Thoracic aorta (tissue), 2 donors: ENCODE results near the gene ITGA3. TPM values are rescaled to one million over a fixed set of nuclear protein-coding genes. Genes with fewer than 3 reads are reported as not detected.

Experiments used
- ATAC-seq: fragments of 150-250 bp; one replicate; pipeline ENCODE4 v1.8.0; 2017; ENCODE audit warnings: low read depth; ENCODE audit not compliant: insufficient number of reproducible peaks, low FRiP score
- DNase-seq: peaks from one replicate; pipeline ENCODE4 v3.0.0-alpha.2; 2020; ENCODE audit warnings: low spot score
- H3K27ac ChIP-seq, 2 donors: fragments of 200-600 bp; sonication (generic); 1 replicate in 1 of 2; 2 replicates in 1 of 2; pipeline ENCODE4 v1.5.1; 2016; ENCODE audit warnings: mild to moderate bottlenecking in 2 of 2, moderate library complexity in 2 of 2
- H3K27me3 ChIP-seq: fragments of 200-600 bp; sonication (generic); replicated peaks from 2 replicates; pipeline ENCODE4 v1.6.0; 2016; ENCODE audit warnings: mild to moderate bottlenecking; ENCODE audit not compliant: insufficient read depth
- H3K36me3 ChIP-seq: fragments of 200-600 bp; sonication (generic); one replicate; pipeline ENCODE4 v1.5.1; 2016
- H3K4me1 ChIP-seq, 2 donors: fragments of 200-600 bp; sonication (generic); 1 replicate in 1 of 2; 2 replicates in 1 of 2; pipeline versions ENCODE4 v1.5.1 to v1.6.0; 2016; ENCODE audit warnings: low read depth in 2 of 2, mild to moderate bottlenecking in 1 of 2; ENCODE audit not compliant: control insufficient read depth in 1 of 2
- H3K4me3 ChIP-seq: fragments of 200-600 bp; sonication (generic); 2 replicates; pipeline ENCODE4 v1.5.1; 2016; ENCODE audit warnings: mild to moderate bottlenecking
- H3K9me3 ChIP-seq: fragments of 200-600 bp; sonication (generic); 2 replicates; pipeline ENCODE4 v1.5.1; 2016
- total RNA-seq, 2 donors: library from RNA; depleted of rRNA; stranded (reverse); fragments of >200 nt; gene quantifications; one replicate each; pipeline versions ENCODE4 v1.1.0 to v1.2.3, GENCODE V29; 2016
- TF ChIP-seq, protein P1 (sequence below): fragments of 200-600 bp; sonication (generic); IDR thresholded peaks from one replicate; pipeline ENCODE4 v1.5.1; 2019; ENCODE audit warnings: antibody characterized with exemption

ITGA3 gene
- total RNA-seq, 2 donors from 2014 or later = 197 to 260 TPM

DNA sequence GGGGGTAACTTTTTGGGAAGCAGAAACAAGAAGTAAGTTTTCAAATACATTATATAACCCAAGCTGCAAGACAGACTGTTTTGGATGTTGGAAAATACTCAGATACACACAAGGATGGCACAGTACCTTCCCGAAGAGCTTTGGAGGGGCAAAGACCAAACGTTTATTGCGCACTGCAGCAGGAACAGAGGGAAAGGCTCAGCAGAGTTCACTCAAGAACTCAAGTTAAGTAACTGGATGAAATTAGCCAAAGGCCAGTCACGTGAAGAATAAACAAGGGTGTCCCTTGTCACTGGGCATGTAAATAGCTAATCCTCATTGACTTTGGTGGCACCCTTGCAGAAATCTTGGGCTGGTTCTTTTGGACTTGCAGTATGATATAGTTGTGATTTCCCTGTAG, 42.0 kb downstream of the ITGA3 start:
- Histone ChIP-seq H3K4me1 (peaks cover 13 to 53% of the 10 kb centered on the region in 2 donors), H3K4me3 (no peak overlapping the region), H3K9me3 (no peaks in the 10 kb centered on the region), H3K36me3 (peaks cover 22% of the 10 kb centered on the region), H3K27ac (no peak overlapping the region), H3K27me3 (no peaks in the 10 kb centered on the region)
- TF ChIP-seq, protein P1, sequence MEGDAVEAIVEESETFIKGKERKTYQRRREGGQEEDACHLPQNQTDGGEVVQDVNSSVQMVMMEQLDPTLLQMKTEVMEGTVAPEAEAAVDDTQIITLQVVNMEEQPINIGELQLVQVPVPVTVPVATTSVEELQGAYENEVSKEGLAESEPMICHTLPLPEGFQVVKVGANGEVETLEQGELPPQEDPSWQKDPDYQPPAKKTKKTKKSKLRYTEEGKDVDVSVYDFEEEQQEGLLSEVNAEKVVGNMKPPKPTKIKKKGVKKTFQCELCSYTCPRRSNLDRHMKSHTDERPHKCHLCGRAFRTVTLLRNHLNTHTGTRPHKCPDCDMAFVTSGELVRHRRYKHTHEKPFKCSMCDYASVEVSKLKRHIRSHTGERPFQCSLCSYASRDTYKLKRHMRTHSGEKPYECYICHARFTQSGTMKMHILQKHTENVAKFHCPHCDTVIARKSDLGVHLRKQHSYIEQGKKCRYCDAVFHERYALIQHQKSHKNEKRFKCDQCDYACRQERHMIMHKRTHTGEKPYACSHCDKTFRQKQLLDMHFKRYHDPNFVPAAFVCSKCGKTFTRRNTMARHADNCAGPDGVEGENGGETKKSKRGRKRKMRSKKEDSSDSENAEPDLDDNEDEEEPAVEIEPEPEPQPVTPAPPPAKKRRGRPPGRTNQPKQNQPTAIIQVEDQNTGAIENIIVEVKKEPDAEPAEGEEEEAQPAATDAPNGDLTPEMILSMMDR = no peak
- no peak for DNase-seq
- no peak for ATAC-seq

DNA sequence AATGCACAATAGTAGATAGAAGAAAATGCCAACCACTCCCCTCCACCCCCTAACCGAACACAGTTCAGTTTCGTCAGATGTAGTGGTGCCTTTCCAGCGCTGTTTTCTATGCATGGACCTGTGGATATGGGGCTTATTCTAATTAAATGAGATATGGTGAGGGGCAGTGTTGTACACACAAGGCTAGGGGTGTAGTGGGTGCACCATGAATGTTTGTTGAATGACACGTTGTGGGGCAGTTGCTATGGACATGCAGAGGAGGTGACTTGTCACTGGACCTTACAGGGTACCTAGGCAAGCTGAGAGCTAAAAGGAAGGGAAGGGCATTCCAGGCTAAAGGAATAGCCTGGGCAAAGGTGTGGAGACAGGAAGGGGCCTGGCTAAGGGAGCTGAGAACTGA, 42.7 kb downstream of the ITGA3 start:
- no peak overlapping the region for H3K27ac ChIP-seq
- DNase-seq (no peak), ATAC-seq (no peak)
- no peaks in the 10 kb centered on the region for H3K27me3 ChIP-seq
- TF ChIP-seq, protein P1 = no peak
- H3K9me3 ChIP-seq = no peaks in the 10 kb centered on the region
- H3K4me1 ChIP-seq = peaks cover 13 to 54% of the 10 kb centered on the region in 2 donors
- peaks cover 28% of the 10 kb centered on the region for H3K36me3 ChIP-seq
- no peak overlapping the region for H3K4me3 ChIP-seq

DNA sequence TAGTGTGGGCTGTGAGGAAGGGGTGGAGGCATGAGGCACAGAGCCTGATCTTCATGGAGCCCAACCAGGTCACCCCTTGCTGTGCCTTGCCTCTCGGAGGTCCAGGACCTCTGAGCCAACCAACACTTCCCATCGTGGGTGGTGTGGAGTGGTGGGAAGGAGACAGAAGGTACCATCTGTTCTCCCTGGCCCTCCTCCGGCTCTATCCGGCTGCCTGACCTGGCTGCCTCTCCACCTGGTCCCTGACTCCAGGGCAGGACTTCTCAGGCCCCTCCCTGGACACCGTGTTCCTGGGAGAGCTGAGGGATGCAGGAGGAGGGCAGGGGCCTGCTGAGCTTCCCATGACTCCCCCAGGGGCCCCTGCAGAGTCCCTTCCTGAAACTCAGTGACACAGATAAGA, 43.1 kb downstream of the ITGA3 start:
- Histone ChIP-seq H3K27me3 (no peaks in the 10 kb centered on the region), H3K36me3 (peaks cover 31% of the 10 kb centered on the region), H3K4me1 (peaks cover 13 to 54% of the 10 kb centered on the region in 2 donors), H3K27ac (no peak overlapping the region), H3K4me3 (no peak overlapping the region), H3K9me3 (no peaks in the 10 kb centered on the region)
- DNase-seq (no peak), ATAC-seq (no peak)
- TF ChIP-seq, protein P1 = no peak

DNA sequence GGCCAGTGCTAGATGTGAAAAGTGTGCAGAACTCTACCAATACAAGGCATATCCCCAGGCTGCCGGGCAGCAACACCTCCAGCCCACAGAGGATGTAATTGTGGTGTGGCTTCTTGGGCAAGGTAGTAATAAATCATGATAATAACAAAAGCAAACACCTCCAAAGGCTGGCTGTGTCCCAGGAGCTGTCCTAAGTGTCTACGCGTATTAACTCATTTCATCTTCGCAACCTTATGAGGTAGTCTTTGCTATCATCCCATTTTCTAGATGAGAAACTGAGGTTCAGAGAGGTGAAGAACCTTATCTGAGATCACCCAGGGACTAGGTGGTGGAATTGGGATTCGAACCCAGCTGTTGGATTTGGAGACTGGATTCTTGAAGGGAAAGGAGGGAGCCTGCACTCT, 44.6 kb downstream of the ITGA3 start:
- TF ChIP-seq, protein P1 = no peak
- Histone ChIP-seq H3K27me3 (no peaks in the 10 kb centered on the region), H3K36me3 (peaks cover 35% of the 10 kb centered on the region), H3K4me1 (peaks cover 13 to 54% of the 10 kb centered on the region in 2 donors), H3K27ac (no peak overlapping the region), H3K4me3 (no peak overlapping the region), H3K9me3 (no peaks in the 10 kb centered on the region)
- no peak for DNase-seq
- no peak for ATAC-seq

DNA sequence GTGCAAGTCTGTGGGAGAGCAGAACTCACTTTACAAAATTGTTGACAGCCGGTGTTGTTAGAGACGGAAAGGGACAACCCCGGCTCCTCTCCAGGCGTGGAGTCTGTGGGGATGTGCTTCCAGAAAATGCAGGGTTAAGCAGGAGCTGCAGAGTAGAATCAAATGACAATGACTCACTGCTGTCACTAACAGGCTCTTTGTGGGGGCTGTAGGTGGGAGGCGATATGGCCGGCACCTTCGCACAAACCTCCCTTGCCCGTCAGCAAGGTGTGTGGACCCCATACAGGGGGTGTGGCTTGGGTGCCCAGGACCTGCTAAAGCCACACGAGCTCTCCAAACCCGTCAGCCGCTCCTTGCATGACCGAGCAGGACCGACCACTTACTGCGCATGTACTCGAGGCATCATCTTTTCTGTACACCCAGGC, 45.0 kb downstream of the ITGA3 start:
- no peak overlapping the region for H3K27ac ChIP-seq
- TF ChIP-seq, protein P1 = no peak
- peaks cover 13 to 51% of the 10 kb centered on the region in 2 donors for H3K4me1 ChIP-seq
- H3K36me3 ChIP-seq = peaks cover 38% of the 10 kb centered on the region
- no peaks in the 10 kb centered on the region for H3K9me3 ChIP-seq
- ATAC-seq = no peak
- no peaks in the 10 kb centered on the region for H3K27me3 ChIP-seq
- H3K4me3 ChIP-seq = no peak overlapping the region
- DNase-seq = no peak
